ENCODE data around the gene CETP. TPM values are rescaled to one million over a fixed set of nuclear protein-coding genes. Genes with fewer than 3 reads are reported as not detected.

The CETP gene
- total RNA-seq, 4 donors from 2014 or later: 1.6 TPM; not detected in 3

DNA sequence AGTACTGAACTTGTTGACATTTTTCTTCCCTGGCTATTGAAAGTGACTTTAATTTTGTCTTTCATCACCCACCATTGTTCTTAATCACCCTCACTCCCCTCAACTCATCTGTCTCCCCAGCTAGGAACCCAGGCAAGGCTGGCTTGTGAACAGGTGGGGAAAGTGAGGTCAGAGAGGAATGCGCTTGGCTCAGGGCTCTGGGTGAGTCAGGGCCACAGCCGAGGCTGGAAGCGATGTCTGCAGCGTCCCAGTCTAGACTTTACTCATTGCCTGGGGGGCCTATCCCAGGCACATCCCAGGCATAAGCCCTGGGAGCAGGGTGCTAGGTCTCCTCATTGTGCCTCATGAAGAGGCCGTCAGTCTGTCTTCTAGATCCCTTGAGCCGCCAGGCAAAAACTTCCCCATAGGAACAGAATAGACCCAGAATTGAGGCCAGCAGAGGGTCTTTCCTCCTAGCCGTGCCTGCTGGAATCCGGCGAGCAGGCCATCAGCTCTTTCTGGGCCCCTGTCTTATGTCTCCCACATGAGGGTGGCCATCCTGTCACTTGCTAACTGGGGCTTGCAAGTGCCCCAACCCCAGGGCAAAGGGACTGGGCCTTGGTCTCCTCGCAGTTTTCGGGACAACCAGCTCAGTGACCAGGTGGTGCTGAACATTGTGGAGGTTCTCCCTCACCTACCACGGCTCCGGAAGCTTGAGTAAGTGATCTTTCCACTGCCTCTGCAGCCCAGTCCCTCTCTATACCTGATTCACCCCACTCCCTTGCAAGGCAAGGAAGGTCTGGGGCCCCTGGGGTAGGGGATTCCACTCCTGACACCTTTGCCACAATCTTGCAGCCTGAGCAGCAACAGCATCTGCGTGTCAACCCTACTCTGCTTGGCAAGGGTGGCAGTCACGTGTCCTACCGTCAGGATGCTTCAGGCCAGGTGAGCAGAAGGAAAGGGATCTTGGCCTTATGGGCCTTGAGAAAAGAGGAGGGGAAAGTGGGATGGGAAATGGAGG, 67.7 kb downstream of the CETP start:
- no peaks in the 10 kb centered on the region for H3K27me3 ChIP-seq
- no peaks in the 10 kb centered on the region for H3K9me3 ChIP-seq
- no peaks in the 10 kb centered on the region for H3K4me1 ChIP-seq
- 80 to 89% methylated on average over 1 to 3 of the region's 16 CpGs for WGBS, 2 donors (ENCODE audit: low coverage in 1 of 2)
- peaks cover 0 to 54% of the 10 kb centered on the region in 2 donors for H3K36me3 ChIP-seq
- TF ChIP-seq, protein P1, sequence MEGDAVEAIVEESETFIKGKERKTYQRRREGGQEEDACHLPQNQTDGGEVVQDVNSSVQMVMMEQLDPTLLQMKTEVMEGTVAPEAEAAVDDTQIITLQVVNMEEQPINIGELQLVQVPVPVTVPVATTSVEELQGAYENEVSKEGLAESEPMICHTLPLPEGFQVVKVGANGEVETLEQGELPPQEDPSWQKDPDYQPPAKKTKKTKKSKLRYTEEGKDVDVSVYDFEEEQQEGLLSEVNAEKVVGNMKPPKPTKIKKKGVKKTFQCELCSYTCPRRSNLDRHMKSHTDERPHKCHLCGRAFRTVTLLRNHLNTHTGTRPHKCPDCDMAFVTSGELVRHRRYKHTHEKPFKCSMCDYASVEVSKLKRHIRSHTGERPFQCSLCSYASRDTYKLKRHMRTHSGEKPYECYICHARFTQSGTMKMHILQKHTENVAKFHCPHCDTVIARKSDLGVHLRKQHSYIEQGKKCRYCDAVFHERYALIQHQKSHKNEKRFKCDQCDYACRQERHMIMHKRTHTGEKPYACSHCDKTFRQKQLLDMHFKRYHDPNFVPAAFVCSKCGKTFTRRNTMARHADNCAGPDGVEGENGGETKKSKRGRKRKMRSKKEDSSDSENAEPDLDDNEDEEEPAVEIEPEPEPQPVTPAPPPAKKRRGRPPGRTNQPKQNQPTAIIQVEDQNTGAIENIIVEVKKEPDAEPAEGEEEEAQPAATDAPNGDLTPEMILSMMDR (IDR thresholded peaks at IDR 0.05): no peak
- TF ChIP-seq EP300 (IDR thresholded peaks at IDR 0.05) (no peak), POLR2A (IDR thresholded peaks at IDR 0.05) (no peak), POLR2AphosphoS5 (IDR thresholded peaks at IDR 0.05) (no peak)
- H3K4me3 ChIP-seq: no peak overlapping the region
- H3K27ac ChIP-seq: no peak overlapping the region
- no peak for ATAC-seq

GRCh38 chr16:57030346-57030902, 68.7 kb downstream of the CETP start:
- Histone ChIP-seq H3K4me1 (no peaks in the 10 kb centered on the region), H3K9me3 (no peaks in the 10 kb centered on the region), H3K27me3 (no peaks in the 10 kb centered on the region), H3K36me3 (peaks cover 0 to 56% of the 10 kb centered on the region in 2 donors), H3K27ac (no peak overlapping the region), H3K4me3 (no peak overlapping the region)
- TF ChIP-seq POLR2AphosphoS5 (IDR thresholded peaks at IDR 0.05): no peak
- TF ChIP-seq POLR2A (IDR thresholded peaks at IDR 0.05): no peak
- no peak for TF ChIP-seq EP300 (IDR thresholded peaks at IDR 0.05)
- TF ChIP-seq, protein P1 (IDR thresholded peaks at IDR 0.05): no peak
- WGBS, 2 donors (ENCODE audit: low coverage in 1 of 2): 70 to 100% methylated on average over 2 of the region's 2 CpGs
- no peak for ATAC-seq

- ATAC-seq: no peak
- H3K9me3 ChIP-seq: no peaks in the 10 kb centered on the region
- H3K27me3 ChIP-seq: no peaks in the 10 kb centered on the region
- 85 to 86% methylated on average over 1 to 2 of the region's 4 CpGs for WGBS, 2 donors (ENCODE audit: low coverage in 1 of 2)
- peaks cover 0 to 56% of the 10 kb centered on the region in 2 donors for H3K36me3 ChIP-seq
- H3K4me3 ChIP-seq: no peak overlapping the region
- H3K27ac ChIP-seq: no peak overlapping the region
- TF ChIP-seq, protein P1 (IDR thresholded peaks at IDR 0.05): no peak
- TF ChIP-seq POLR2AphosphoS5 (IDR thresholded peaks at IDR 0.05): no peak
- TF ChIP-seq POLR2A (IDR thresholded peaks at IDR 0.05): no peak
- TF ChIP-seq EP300 (IDR thresholded peaks at IDR 0.05): no peak
- no peaks in the 10 kb centered on the region for H3K4me1 ChIP-seq
These were observed 69.4 kb downstream of the CETP start for GRCh38 chr16:57031156-57031555.

DNA sequence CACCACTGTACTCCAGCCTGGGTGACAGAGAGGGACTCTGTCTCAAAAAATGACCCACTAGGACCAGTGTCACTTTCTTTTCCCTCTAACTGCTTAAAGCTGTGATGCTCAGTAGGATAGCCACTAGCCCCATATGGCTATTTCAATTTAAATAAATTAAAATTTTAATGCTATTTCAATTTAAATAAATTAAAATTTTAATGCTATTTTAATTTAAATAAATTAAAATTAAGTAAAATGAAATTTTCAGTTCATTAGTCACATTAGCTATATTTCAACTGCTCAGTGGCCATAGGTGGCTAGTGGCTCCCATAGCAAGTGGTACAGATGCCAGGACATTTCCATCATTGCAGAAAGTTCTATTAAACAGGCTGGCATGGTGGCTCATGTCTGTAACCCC, 70.6 kb downstream of the CETP start:
- Histone ChIP-seq H3K27ac (no peak overlapping the region), H3K4me1 (no peaks in the 10 kb centered on the region), H3K4me3 (no peak overlapping the region), H3K9me3 (no peaks in the 10 kb centered on the region), H3K36me3 (peaks cover 0 to 57% of the 10 kb centered on the region in 2 donors), H3K27me3 (no peaks in the 10 kb centered on the region)
- TF ChIP-seq, protein P1 (IDR thresholded peaks at IDR 0.05): no peak
- no peak for TF ChIP-seq POLR2A (IDR thresholded peaks at IDR 0.05)
- TF ChIP-seq EP300 (IDR thresholded peaks at IDR 0.05): no peak
- TF ChIP-seq POLR2AphosphoS5 (IDR thresholded peaks at IDR 0.05): no peak
- no peak for ATAC-seq
